ENCODE results near the gene MGAT4B. TPM values are rescaled to one million over a fixed set of nuclear protein-coding genes. Genes with fewer than 3 reads are reported as not detected.

The MGAT4B gene
- total and polyA plus RNA-seq, 9 donors: 34.4 to 83.8 (median 69.4) TPM

DNA sequence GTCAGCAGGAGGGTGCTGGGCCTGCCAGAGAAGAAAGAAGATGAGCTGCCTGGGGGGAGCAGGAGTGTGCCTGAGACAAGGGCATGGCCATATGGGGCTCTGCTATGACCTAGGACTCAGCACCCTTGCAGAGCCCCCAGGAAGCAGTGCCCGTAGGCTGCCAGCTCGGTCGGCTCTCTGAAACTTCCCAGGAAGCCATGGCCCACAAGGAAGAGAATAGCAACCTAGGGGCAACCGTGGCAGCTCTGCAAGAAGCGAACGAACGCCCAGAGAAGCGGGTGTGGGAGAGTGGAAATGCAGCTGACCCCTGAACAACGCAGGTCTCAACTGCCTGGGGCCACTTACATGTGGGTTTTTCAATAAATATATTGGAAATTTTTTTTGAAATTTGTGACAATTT is 23.5 kb downstream of the MGAT4B start:
- no peak for DNase-seq
- H3K27ac ChIP-seq (ENCODE audit: low read length): no peak overlapping the region
- no peak overlapping the region for H3K4me3 ChIP-seq (ENCODE audit: low read length)
- WGBS (ENCODE audit: insufficient coverage): 94% methylated on average over 7 of the region's 9 CpGs
- peaks cover 14% of the 10 kb centered on the region for H3K36me3 ChIP-seq (ENCODE audit: control insufficient read depth, insufficient read depth, low read length)
- no peaks in the 10 kb centered on the region for H3K9me3 ChIP-seq (replicated peaks; ENCODE audit: control insufficient read depth, low read depth, low read length)
- no peaks in the 10 kb centered on the region for H3K27me3 ChIP-seq (ENCODE audit: control insufficient read depth, insufficient read depth, low read length)
- peaks cover 3% of the 10 kb centered on the region for H3K4me1 ChIP-seq (ENCODE audit: control insufficient read depth, insufficient read depth, low read length)

DNA sequence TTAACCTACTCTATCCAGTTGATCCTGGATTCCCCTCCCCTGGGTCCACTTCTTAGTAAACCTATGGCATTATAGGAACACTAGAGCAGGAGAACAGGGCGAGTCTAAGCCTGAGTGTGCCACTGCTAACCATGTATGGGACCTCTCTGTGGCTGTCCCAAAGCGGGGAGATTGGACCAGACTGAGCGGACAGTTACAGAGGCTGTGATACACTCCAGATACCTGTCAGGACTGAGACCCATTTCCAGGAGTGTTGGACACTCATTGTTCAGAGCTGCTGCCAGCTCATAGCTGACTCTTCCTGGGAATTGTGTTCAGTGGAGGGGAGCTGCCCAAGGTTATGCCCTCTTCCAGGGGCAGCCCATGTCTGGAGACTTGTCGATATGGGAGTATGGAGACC is 24.8 kb downstream of the MGAT4B start:
- no peaks in the 10 kb centered on the region for H3K9me3 ChIP-seq (replicated peaks; ENCODE audit: control insufficient read depth, low read depth, low read length)
- no peak overlapping the region for H3K4me3 ChIP-seq (ENCODE audit: low read length)
- H3K27ac ChIP-seq (ENCODE audit: low read length): no peak overlapping the region
- no peaks in the 10 kb centered on the region for H3K27me3 ChIP-seq (ENCODE audit: control insufficient read depth, insufficient read depth, low read length)
- peaks cover 3% of the 10 kb centered on the region for H3K4me1 ChIP-seq (ENCODE audit: control insufficient read depth, insufficient read depth, low read length)
- WGBS (ENCODE audit: insufficient coverage): 93% methylated on average over 4 of the region's 4 CpGs
- H3K36me3 ChIP-seq (ENCODE audit: control insufficient read depth, insufficient read depth, low read length): peaks cover 23% of the 10 kb centered on the region
- no peak for DNase-seq

DNA sequence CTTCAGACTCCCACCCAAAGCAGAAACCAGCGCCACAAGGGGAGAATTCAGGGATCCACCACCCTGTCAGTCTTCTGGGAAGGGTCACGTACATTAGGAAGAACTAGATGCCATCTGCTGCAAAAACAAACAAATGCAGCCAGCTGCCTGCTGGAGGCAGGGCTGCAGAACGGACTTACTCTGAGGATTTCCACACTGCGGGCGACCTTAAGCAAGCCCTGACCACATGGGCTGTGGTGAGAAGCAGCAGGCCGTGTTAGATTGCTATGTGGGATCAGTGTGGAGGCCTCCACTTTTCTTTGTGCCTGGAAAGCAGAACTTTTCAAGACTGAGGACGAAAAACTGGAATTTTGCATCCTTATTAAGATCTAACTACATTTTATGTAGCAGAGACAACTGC is 26.3 kb downstream of the MGAT4B start:
- DNase-seq: peak; percentile 13
- Histone ChIP-seq H3K9me3 (replicated peaks; ENCODE audit: control insufficient read depth, low read depth, low read length) (no peaks in the 10 kb centered on the region), H3K36me3 (ENCODE audit: control insufficient read depth, insufficient read depth, low read length) (peaks cover 36% of the 10 kb centered on the region), H3K27me3 (ENCODE audit: control insufficient read depth, insufficient read depth, low read length) (no peaks in the 10 kb centered on the region), H3K27ac (ENCODE audit: low read length) (no peak overlapping the region), H3K4me3 (ENCODE audit: low read length) (no peak overlapping the region), H3K4me1 (ENCODE audit: control insufficient read depth, insufficient read depth, low read length) (peaks cover 3% of the 10 kb centered on the region)
- 83% methylated on average over 3 of the region's 7 CpGs for WGBS (ENCODE audit: insufficient coverage)

DNA sequence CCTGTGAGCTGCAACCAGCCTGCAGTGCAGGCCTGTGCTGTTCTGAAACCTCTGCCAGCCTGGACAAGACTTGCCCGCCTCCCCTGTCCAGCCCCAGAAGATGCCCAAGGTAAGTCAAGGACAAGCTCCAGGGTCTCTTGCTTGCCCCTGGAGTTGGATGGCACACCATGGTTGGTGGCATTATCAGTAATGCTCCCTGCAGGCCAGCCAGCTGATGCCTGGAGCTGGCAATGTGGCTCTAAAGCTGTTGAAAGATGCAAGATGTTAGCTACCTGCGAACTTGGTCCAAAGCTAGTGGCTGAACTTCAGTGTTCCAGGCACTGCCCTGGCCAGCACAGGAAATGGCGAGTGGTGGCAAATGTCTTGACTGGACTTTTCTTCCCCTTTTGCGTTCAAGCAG is 26.8 kb downstream of the MGAT4B start:
- WGBS (ENCODE audit: insufficient coverage): 91% methylated on average over 4 of the region's 4 CpGs
- H3K4me3 ChIP-seq (ENCODE audit: low read length): no peak overlapping the region
- no peak for DNase-seq
- no peaks in the 10 kb centered on the region for H3K27me3 ChIP-seq (ENCODE audit: control insufficient read depth, insufficient read depth, low read length)
- no peaks in the 10 kb centered on the region for H3K9me3 ChIP-seq (replicated peaks; ENCODE audit: control insufficient read depth, low read depth, low read length)
- H3K4me1 ChIP-seq (ENCODE audit: control insufficient read depth, insufficient read depth, low read length): peaks cover 3% of the 10 kb centered on the region
- peaks cover 40% of the 10 kb centered on the region for H3K36me3 ChIP-seq (ENCODE audit: control insufficient read depth, insufficient read depth, low read length)
- H3K27ac ChIP-seq (ENCODE audit: low read length): no peak overlapping the region

DNA sequence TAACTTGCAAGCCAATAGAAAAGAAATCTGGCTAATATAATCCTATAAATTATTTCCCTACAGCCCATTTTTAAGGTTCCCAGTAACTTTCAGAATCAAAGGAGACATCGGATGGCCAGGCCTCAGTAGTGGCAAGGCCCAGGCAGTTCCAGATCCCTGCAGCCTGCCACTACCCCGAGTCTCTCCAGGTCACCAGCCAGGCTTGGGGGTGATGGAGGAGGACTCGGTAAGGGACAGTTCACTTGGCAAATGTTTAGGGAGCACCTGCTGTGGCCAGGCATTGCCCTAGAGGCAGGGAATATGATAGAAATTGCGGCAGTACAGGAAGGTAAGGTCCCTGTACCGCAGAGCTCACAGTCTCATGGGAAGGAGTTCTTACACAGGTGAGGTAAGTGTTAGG is 28.1 kb downstream of the MGAT4B start:
- Histone ChIP-seq H3K36me3 (ENCODE audit: control insufficient read depth, insufficient read depth, low read length) (peaks cover 53% of the 10 kb centered on the region), H3K4me3 (ENCODE audit: low read length) (no peak overlapping the region), H3K9me3 (replicated peaks; ENCODE audit: control insufficient read depth, low read depth, low read length) (no peaks in the 10 kb centered on the region), H3K27ac (ENCODE audit: low read length) (no peak overlapping the region), H3K4me1 (ENCODE audit: control insufficient read depth, insufficient read depth, low read length) (peaks cover 3% of the 10 kb centered on the region), H3K27me3 (ENCODE audit: control insufficient read depth, insufficient read depth, low read length) (no peaks in the 10 kb centered on the region)
- DNase-seq: no peak
- 90% methylated on average over 4 of the region's 5 CpGs for WGBS (ENCODE audit: insufficient coverage)

DNA sequence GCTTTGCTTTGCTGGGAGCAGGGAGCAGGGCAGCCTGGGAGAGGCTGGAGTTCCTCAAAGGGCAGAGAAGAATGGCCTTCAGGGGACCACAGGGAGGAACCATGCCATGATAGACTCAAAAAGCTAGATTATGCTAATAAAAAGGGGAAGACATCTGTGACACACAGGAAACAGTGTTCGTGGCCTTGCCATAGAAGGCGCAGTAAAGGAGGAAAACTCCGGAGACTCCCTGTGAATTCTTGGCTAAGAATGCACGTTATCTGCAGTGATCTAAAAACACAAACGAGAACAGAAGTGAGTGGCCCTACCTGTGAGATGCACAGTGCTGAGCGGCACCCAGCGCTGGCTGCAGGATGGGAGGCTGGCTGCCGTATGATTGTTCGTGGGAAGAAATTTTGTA is 28.8 kb downstream of the MGAT4B start:
- no peak overlapping the region for H3K27ac ChIP-seq (ENCODE audit: low read length)

DNA sequence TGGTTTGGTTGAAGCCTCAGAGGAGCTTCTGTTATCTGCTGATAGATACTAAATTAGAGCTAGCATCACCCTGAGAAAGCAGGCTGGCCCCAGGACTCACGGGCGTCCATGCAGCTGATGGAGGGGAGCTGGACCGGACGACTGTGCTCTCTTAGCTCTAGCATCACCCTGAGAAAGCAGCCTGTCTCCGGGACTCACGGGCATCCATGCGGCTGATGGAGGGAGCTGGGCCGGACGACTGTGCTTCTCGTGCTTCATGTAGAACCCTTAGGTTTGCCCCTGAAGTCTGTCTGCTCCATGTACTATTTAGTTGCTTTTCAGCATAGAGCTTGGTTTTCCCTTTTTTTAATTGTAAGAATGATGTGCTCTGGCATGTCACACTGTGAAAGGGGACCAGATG is 29.2 kb downstream of the MGAT4B start:
- Histone ChIP-seq H3K36me3 (ENCODE audit: control insufficient read depth, insufficient read depth, low read length) (peaks cover 64% of the 10 kb centered on the region), H3K4me3 (ENCODE audit: low read length) (no peak overlapping the region), H3K27ac (ENCODE audit: low read length) (no peak overlapping the region), H3K27me3 (ENCODE audit: control insufficient read depth, insufficient read depth, low read length) (no peaks in the 10 kb centered on the region), H3K9me3 (replicated peaks; ENCODE audit: control insufficient read depth, low read depth, low read length) (no peaks in the 10 kb centered on the region), H3K4me1 (ENCODE audit: control insufficient read depth, insufficient read depth, low read length) (peaks cover 3% of the 10 kb centered on the region)
- 83% methylated on average over 10 of the region's 10 CpGs for WGBS (ENCODE audit: insufficient coverage)
- no peak for DNase-seq

More for the DNA sequence above, 28.8 kb downstream of the MGAT4B start:
- no peaks in the 10 kb centered on the region for H3K9me3 ChIP-seq (replicated peaks; ENCODE audit: control insufficient read depth, low read depth, low read length)
- H3K27me3 ChIP-seq (ENCODE audit: control insufficient read depth, insufficient read depth, low read length): no peaks in the 10 kb centered on the region
- peak; percentile 40 for DNase-seq
- WGBS (ENCODE audit: insufficient coverage): 80% methylated on average over 9 of the region's 9 CpGs
- peaks cover 59% of the 10 kb centered on the region for H3K36me3 ChIP-seq (ENCODE audit: control insufficient read depth, insufficient read depth, low read length)
- H3K4me3 ChIP-seq (ENCODE audit: low read length): no peak overlapping the region
- H3K4me1 ChIP-seq (ENCODE audit: control insufficient read depth, insufficient read depth, low read length): peaks cover 3% of the 10 kb centered on the region

DNA sequence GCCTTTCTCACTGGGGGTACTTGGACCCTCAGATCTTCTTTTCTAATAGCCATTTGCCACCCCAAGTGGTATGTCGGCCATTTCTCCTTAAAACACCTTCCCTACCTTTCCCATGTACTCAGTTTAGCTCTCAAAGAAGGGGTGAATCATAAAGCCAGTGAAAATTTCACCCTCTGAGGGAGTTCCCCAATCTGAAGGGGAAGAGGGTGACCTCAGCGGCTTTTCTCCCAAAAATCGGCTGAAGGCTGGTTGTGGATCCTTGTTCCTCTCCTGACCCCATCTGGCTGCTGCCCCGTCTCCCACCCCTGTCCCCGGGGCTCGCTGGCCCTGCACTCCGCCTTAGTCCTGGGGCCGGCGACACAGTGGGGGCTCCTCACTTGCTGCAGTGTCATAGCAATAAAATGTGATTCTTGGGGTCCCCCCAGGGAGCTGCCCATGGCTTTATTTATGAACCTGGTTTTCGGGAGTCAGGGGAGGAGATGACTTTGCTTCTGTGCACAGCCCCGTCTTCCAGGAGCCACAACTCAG is 30.2 kb downstream of the MGAT4B start:
- DNase-seq: no peak
- WGBS (ENCODE audit: insufficient coverage): 78% methylated on average over 7 of the region's 11 CpGs
- Histone ChIP-seq H3K4me1 (ENCODE audit: control insufficient read depth, insufficient read depth, low read length) (peaks cover 3% of the 10 kb centered on the region), H3K9me3 (replicated peaks; ENCODE audit: control insufficient read depth, low read depth, low read length) (no peaks in the 10 kb centered on the region), H3K36me3 (ENCODE audit: control insufficient read depth, insufficient read depth, low read length) (peaks cover 71% of the 10 kb centered on the region), H3K4me3 (ENCODE audit: low read length) (no peak overlapping the region), H3K27me3 (ENCODE audit: control insufficient read depth, insufficient read depth, low read length) (no peaks in the 10 kb centered on the region), H3K27ac (ENCODE audit: low read length) (no peak overlapping the region)

DNA sequence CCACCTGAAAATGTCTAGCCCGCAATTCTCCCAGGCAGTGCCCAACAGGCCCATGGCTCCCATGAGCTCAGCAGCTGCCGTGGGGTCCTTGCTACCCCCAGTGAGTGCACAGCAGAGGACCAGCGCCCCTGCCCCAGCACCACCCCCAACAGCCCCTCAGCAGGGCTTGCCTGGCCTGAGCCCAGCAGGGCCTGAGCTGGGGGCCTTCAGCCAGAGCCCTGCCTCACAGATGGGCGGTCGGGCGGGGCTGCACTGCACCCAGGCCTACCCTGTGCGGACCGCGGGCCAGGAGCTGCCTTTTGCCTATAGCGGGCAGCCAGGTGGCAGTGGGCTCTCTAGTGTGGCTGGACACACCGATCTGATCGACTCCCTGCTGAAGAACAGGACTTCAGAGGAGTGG is 32.2 kb downstream of the MGAT4B start:
- no peak for DNase-seq
- Histone ChIP-seq H3K4me3 (ENCODE audit: low read length) (no peak overlapping the region), H3K27ac (ENCODE audit: low read length) (no peak overlapping the region), H3K36me3 (ENCODE audit: control insufficient read depth, insufficient read depth, low read length) (peaks cover 79% of the 10 kb centered on the region), H3K27me3 (ENCODE audit: control insufficient read depth, insufficient read depth, low read length) (no peaks in the 10 kb centered on the region), H3K4me1 (ENCODE audit: control insufficient read depth, insufficient read depth, low read length) (no peaks in the 10 kb centered on the region), H3K9me3 (replicated peaks; ENCODE audit: control insufficient read depth, low read depth, low read length) (no peaks in the 10 kb centered on the region)
- 94% methylated on average over 12 of the region's 12 CpGs for WGBS (ENCODE audit: insufficient coverage)

DNA sequence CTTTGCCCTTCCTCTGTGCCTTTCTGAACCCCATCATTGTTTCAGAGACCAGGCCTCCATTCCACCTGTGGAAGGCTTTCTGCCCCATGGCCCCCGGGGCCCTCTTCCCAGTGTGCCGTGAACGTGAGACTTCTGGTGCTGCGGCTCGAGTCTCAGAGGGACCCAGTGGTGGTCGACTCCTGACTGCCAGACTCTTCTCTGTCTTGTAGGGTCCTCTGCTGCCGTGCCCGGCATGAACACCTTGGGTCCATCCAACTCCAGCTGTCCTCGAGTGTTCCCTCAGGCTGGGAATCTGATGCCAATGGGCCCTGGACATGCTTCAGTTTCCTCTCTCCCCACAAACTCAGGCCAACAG is 33.0 kb downstream of the MGAT4B start:
- no peak for DNase-seq
- no peak overlapping the region for H3K27ac ChIP-seq (ENCODE audit: low read length)
- H3K27me3 ChIP-seq (ENCODE audit: control insufficient read depth, insufficient read depth, low read length): no peaks in the 10 kb centered on the region
- WGBS (ENCODE audit: insufficient coverage): 93% methylated on average over 9 of the region's 9 CpGs
- no peaks in the 10 kb centered on the region for H3K4me1 ChIP-seq (ENCODE audit: control insufficient read depth, insufficient read depth, low read length)
- H3K36me3 ChIP-seq (ENCODE audit: control insufficient read depth, insufficient read depth, low read length): peaks cover 84% of the 10 kb centered on the region
- H3K4me3 ChIP-seq (ENCODE audit: low read length): no peak overlapping the region
- H3K9me3 ChIP-seq (replicated peaks; ENCODE audit: control insufficient read depth, low read depth, low read length): no peaks in the 10 kb centered on the region

DNA sequence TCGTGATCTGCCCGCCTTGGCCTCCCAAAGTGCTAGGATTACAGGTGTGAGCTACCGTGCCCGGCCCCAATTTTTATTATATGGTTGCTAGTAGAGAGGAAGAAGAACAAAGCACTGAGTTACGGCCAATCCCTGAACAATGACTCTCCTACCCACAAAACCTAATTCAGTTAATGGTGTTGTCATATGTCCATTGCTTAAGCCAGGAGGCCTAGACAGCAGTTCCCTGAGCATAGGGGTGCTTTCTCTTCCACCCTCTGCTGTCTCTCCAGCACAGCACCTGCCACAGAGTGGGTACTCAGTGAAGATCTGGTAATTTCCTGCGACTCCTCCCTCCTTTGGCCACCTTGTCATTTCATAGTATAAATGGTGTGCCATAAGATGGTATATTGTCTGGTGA is 34.3 kb downstream of the MGAT4B start:
- H3K9me3 ChIP-seq (replicated peaks; ENCODE audit: control insufficient read depth, low read depth, low read length): no peaks in the 10 kb centered on the region
- peaks cover 80% of the 10 kb centered on the region for H3K36me3 ChIP-seq (ENCODE audit: control insufficient read depth, insufficient read depth, low read length)
- WGBS (ENCODE audit: insufficient coverage): 100% methylated on average over 2 of the region's 6 CpGs
- no peak overlapping the region for H3K27ac ChIP-seq (ENCODE audit: low read length)
- no peaks in the 10 kb centered on the region for H3K4me1 ChIP-seq (ENCODE audit: control insufficient read depth, insufficient read depth, low read length)
- H3K4me3 ChIP-seq (ENCODE audit: low read length): no peak overlapping the region
- DNase-seq: no peak
- no peaks in the 10 kb centered on the region for H3K27me3 ChIP-seq (ENCODE audit: control insufficient read depth, insufficient read depth, low read length)
